GM12873 (cell line): ENCODE data around the gene TRMO.

ENCODE experiments used
- TF ChIP-seq, protein P1 (sequence below): IDR thresholded peaks from 2 replicates; pipeline ENCODE4 v1.5.1; 2012; ENCODE audit warnings: low read depth, mild to moderate bottlenecking, moderate library complexity, low read length, control low read depth; ENCODE audit not compliant: insufficient read depth; ENCODE audit errors: missing control alignments

TRMO gene

DNA sequence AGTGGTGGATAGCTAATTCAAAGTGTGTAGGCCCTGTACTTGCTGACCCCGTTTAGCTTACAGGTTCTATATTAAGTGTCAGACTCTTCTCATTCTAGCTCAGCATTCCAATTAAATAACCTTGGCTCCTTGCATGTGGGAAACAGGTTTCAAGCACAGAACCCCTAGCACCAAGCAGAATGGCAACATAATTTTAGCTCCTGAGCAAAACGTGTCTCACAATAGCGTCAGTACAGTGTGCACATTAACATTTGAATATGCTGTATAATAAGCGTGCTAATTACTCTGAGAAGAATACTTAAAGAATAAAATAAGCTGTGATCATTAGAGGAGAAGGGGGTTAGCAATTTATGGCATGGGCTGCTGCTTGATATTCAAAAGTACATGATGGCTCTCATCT, 39.8 kb upstream of the TRMO start:
- TF ChIP-seq, protein P1, sequence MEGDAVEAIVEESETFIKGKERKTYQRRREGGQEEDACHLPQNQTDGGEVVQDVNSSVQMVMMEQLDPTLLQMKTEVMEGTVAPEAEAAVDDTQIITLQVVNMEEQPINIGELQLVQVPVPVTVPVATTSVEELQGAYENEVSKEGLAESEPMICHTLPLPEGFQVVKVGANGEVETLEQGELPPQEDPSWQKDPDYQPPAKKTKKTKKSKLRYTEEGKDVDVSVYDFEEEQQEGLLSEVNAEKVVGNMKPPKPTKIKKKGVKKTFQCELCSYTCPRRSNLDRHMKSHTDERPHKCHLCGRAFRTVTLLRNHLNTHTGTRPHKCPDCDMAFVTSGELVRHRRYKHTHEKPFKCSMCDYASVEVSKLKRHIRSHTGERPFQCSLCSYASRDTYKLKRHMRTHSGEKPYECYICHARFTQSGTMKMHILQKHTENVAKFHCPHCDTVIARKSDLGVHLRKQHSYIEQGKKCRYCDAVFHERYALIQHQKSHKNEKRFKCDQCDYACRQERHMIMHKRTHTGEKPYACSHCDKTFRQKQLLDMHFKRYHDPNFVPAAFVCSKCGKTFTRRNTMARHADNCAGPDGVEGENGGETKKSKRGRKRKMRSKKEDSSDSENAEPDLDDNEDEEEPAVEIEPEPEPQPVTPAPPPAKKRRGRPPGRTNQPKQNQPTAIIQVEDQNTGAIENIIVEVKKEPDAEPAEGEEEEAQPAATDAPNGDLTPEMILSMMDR, result no peak

DNA sequence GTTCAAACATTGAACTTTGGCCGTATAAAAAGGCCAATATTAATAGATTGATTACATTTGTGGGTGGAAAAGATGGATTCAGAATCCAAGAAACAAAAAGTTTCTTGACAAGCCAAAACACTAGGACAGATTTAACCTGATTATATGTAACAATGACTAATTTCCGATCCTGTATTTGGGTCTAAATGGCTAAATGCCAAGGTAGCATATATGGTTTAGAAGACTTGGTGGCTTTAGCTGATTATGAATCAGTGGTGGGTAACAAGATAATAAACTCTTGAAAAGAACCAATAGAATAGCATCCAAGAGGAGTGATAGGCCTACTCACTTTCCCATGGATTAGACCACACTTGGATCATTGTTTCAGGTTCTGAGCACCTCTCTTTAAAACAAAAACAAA, 39.1 kb upstream of the TRMO start:
- TF ChIP-seq, protein P1, result no peak

DNA sequence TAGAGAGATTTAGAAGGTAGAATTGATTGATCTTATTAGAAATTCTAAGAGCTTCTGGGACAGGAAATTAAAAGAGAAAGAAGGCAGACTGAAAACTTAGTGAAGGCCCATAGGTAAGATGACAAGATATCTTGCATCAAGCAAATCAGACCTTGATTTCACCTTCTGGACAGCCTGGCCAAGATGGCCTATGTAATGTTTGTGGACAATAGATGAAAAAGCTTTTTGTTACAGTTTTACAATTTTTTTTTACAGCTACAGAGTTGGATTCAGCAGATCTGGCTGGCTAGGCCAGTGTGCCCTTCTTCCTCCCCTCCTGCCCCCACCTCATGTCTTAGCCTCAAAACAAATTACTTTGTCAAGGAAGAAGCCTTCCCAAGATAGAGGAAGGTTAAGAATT, 37.3 kb upstream of the TRMO start:
- TF ChIP-seq, protein P1, result no peak

DNA sequence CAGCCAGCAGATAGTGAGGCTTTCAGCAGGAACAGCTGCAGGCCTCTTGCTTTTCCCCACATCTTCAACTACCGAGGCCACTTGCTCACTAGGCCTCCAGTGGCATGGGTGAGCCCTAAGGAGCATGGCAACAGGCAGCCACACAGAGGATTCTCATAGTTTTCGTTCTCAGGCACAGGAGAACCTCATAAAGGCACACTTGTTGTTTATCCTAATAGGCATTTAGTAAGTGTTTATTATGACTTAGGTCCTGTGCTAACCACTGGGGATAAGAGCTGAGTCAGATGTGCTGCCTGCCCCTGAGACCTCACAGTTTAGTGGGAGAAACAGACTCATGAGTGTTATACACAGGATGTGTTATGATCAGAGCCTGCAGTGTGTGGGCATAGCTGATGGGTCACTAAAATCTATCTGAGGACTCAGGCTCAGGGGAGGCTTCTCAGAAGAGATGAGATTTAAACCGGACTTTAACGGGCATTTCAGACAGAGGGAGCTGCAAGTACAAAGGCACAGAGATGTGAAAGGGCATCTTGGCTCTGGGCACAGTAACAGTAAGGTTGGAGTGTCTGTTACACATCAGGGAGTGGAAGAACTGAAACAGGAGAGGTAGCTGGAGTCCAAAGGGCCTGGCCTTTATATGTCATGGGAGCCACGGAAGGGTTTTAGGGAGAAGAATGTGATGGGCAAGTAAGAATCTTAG, 36.7 kb upstream of the TRMO start:
- TF ChIP-seq, protein P1, result no peak

DNA sequence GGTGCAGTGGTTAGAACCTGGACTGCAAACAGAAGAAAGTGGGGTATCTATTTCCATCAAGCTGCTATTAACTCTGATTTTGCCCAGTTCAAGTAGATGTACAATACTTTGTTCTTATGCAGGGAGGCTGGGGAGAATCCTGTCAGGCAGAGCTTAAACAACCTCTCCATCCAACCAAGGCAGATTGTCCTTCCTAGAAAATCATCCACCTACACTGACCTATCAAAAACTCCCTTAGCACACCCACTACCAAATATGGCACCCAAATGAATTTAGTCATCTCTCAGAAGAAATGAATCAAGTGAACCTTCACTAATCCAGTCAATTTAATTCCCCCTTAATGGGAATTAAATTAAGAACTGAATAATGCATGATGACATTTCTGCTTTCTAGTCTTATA, 34.0 kb upstream of the TRMO start:
- TF ChIP-seq, protein P1, result no peak

DNA sequence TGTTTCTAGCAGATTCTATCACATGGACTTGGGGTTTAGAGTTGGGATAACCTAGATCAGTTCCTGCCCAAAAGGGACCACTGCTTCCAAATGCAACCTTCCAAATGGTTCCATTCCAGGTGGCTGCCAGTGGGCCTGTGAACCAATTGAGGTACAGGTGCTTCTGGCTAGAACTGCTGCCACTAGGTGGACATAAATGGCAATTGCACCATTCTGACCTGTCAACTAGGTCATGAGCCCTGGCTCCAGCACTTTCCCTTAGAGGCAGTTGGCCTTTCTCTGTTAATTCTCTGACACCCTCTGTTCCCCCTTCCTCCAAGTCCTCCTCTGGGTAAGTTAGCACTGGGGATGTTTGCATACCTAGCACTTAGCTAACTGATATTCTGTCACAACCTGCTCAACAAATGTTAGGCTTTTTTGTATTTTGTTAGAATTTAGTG, 32.3 kb upstream of the TRMO start:
- TF ChIP-seq, protein P1, result peak; percentile 91

DNA sequence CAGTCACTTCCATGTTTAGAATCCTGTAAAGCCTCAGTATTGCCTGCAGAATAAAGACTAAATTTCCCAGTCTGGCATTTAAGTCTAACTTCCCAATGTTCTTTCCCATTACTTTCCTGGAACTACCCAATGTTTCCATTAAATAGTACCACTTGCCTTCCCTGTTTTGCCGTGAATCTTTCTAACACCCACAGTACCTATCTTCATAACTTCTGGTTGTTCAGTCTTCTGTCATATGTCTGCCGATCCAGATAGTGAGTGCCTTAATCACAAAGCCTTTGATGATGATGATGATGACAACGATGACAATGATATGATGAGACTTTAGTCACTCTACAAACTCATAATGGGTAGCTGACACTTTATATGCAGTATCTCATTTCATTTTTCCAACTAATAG, 22.3 kb upstream of the TRMO start:
- TF ChIP-seq, protein P1, result no peak
